ENCODE data around the gene MYO1E.

DNA sequence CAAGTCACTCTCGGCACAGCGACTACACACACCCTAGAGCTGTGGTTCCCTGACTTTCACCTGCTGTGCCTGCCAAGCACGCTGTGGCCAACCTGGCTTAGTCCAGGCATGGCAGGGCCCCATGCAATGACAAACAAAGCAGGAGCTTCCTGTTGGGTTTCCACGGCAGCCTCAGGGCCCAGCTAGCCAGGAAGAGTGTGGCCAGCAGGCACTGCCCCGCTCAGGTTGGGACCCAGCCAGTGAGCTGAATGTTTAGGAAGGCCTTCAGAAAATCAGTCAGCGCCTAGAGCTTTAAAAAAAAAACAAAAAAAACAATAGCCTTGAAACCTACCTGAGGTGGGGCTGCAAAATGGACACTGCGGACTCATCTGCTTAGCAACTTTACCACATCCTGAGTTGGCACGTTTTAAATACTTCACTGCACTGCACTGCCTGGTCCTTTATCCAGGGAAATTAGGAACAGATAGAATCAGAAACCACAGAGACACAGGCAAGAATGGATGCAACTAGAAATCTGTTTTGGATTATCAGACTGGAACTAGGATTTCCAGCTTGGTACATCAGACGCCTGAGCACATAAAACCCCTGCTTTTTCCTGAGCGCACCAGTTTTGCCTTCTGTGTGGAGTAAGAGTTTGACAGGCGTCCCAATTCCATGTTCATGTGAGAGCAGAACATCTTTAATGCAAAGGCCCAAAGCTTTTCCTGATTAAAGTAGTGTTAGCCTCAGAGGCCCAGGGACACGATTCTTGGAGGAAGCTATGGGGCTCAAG is 202.2 kb downstream of the MYO1E start:
- TF ChIP-seq, protein P1, sequence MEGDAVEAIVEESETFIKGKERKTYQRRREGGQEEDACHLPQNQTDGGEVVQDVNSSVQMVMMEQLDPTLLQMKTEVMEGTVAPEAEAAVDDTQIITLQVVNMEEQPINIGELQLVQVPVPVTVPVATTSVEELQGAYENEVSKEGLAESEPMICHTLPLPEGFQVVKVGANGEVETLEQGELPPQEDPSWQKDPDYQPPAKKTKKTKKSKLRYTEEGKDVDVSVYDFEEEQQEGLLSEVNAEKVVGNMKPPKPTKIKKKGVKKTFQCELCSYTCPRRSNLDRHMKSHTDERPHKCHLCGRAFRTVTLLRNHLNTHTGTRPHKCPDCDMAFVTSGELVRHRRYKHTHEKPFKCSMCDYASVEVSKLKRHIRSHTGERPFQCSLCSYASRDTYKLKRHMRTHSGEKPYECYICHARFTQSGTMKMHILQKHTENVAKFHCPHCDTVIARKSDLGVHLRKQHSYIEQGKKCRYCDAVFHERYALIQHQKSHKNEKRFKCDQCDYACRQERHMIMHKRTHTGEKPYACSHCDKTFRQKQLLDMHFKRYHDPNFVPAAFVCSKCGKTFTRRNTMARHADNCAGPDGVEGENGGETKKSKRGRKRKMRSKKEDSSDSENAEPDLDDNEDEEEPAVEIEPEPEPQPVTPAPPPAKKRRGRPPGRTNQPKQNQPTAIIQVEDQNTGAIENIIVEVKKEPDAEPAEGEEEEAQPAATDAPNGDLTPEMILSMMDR (IDR thresholded peaks at IDR 0.05): no peak
- no peak for TF ChIP-seq ZFX (IDR thresholded peaks at IDR 0.05; ENCODE audit: borderline replicate concordance)
